GM12878 (cell line): ENCODE results near the gene FUBP1. TPM values are rescaled to one million over a fixed set of nuclear protein-coding genes. Genes with fewer than 3 reads are reported as not detected.

Experiments
- ATAC-seq: fragments of 200-7000 bp; cut with Tn5 transposase; 3 replicates; pipeline ENCODE4 v1.9.1; 2020; ENCODE audit warnings: mild to moderate bottlenecking, moderate library complexity
- BruUV-seq: library from RNA; stranded (reverse); fragments of 400-500 nt; replicated peaks from 2 replicates; lab custom pipeline; 2021; lab: Mats Ljungman, UMichigan
- CTCF ChIA-PET: fragments of 300-600 bp; sonication (Branson Sonifier 250); formaldehyde crosslinking; extraction: SDS; loops from one replicate; lab custom pipeline; 2021; ENCODE audit warnings: inconsistent platforms; lab: Yijun Ruan, JAX
- POLR2A ChIA-PET: fragments of 350-600 bp; formaldehyde crosslinking; extraction: SDS; loops from one replicate; lab custom pipeline; 2021; ENCODE audit warnings: inconsistent platforms; lab: Charles Lee
- RAD21 ChIA-PET: fragments of 300-600 bp; sonication (Branson Sonifier 250); formaldehyde crosslinking; loops from one replicate; lab custom pipeline; 2023; ENCODE audit warnings: antibody characterized with exemption; ENCODE audit not compliant: unreplicated experiment; lab: Charles Lee
- SMC1A ChIA-PET: fragments of 300-600 bp; sonication (Branson Sonifier 250); formaldehyde crosslinking; loops from one replicate; lab custom pipeline; 2023; ENCODE audit not compliant: unreplicated experiment, uncharacterized antibody; lab: Charles Lee
- DNase-seq: peaks from one replicate; pipeline ENCODE4 v3.0.0-alpha.2; 2011; ENCODE audit warnings: low read depth, low spot score
- FAIRE-seq: peaks from 3 replicates; lab custom pipeline; 2011; peaks lifted over from hg19 to GRCh38; lab: Jason Lieb, UNC
- H2AFZ ChIP-seq: 2 replicates; pipeline ENCODE4 v1.6.0; 2011; ENCODE audit warnings: low read depth, low read length, control low read depth; ENCODE audit not compliant: control insufficient read depth
- H3K27ac ChIP-seq: 2 replicates; pipeline ENCODE4 v1.5.1; 2011; ENCODE audit warnings: control low read depth; ENCODE audit not compliant: control insufficient read depth, insufficient read depth
- H3K27me3 ChIP-seq, 2 experiments: replicated peaks in 1 of 2; 2 replicates each; pipeline versions ENCODE4 v1.6.0 to v1.6.1; 2011; ENCODE audit warnings: low read length in 1 of 2; ENCODE audit not compliant: control insufficient read depth in 2 of 2, insufficient read depth in 2 of 2
- H3K36me3 ChIP-seq, 2 experiments: 2 replicates each; pipeline ENCODE4 v1.5.1; 2011; ENCODE audit warnings: low read length in 1 of 2; ENCODE audit not compliant: control insufficient read depth in 2 of 2, insufficient read depth in 2 of 2
- H3K4me1 ChIP-seq: 2 replicates; pipeline ENCODE4 v1.6.1; 2011; ENCODE audit warnings: mild to moderate bottlenecking, low read length, moderate library complexity, mixed read lengths; ENCODE audit not compliant: control insufficient read depth, insufficient read depth
- H3K4me2 ChIP-seq: 2 replicates; pipeline ENCODE4 v1.6.0; 2011; ENCODE audit warnings: control low read depth; ENCODE audit not compliant: control insufficient read depth, insufficient read depth
- H3K4me3 ChIP-seq: fragments of 200-600 bp; sonication (generic); 2 replicates; pipeline ENCODE4 v1.5.1; 2016
- H3K79me2 ChIP-seq: 2 replicates; pipeline ENCODE4 v1.6.0; 2011; ENCODE audit warnings: low read length; ENCODE audit not compliant: control insufficient read depth, insufficient read depth
- H3K9ac ChIP-seq: 2 replicates; pipeline ENCODE4 v1.8.0; 2011; ENCODE audit warnings: low read length, control low read depth, mixed read lengths; ENCODE audit not compliant: control insufficient read depth, insufficient read depth
- H3K9me3 ChIP-seq: replicated peaks from 3 replicates; pipeline ENCODE4 v1.5.1; 2011; ENCODE audit warnings: mild to moderate bottlenecking, low read length; ENCODE audit not compliant: control insufficient read depth, insufficient read depth
- H4K20me1 ChIP-seq: 2 replicates; pipeline ENCODE4 v1.6.0; 2011; ENCODE audit not compliant: control insufficient read depth, insufficient read depth
- ATF7 ChIP-seq: fragments of 450-650 bp; IDR thresholded peaks from 2 replicates; pipeline ENCODE4 v1.6.1; 2016; ENCODE audit warnings: low read depth, mild to moderate bottlenecking
- BRCA1 ChIP-seq: IDR thresholded peaks from 2 replicates; pipeline ENCODE4 v1.6.1; 2011; ENCODE audit warnings: low read depth, low read length, improper control_type of control experiment
- EED ChIP-seq: sonication (generic); IDR thresholded peaks from 2 replicates; pipeline ENCODE4 v1.6.1; 2016; ENCODE audit warnings: antibody characterized with exemption, low read depth
- ETV6 ChIP-seq, 2 experiments: fragments of 450-650 bp in 1 of 2; IDR thresholded peaks in 1 of 2; conservative IDR thresholded peaks in 1 of 2; 2 replicates each; pipeline ENCODE4 v1.6.1; 2014; ENCODE audit warnings: antibody characterized with exemption in 1 of 2, borderline replicate concordance in 1 of 2, low read depth in 1 of 2, mild to moderate bottlenecking in 1 of 2, moderate library complexity in 1 of 2
- GATAD2B ChIP-seq: fragments of 450-650 bp; conservative IDR thresholded peaks from 2 replicates; pipeline ENCODE4 v1.6.1; 2017; ENCODE audit warnings: low read depth, mild to moderate bottlenecking, moderate library complexity
- HCFC1 ChIP-seq: fragments of 150-350 bp; IDR thresholded peaks from 2 replicates; pipeline ENCODE4 v1.6.1; 2014; ENCODE audit warnings: low read length
- HDAC2 ChIP-seq: fragments of 200-600 bp; sonication (generic); IDR thresholded peaks from 2 replicates; pipeline ENCODE4 v1.6.1; 2017
- RFX5 ChIP-seq: IDR thresholded peaks from 2 replicates; pipeline ENCODE4 v1.6.1; 2011; ENCODE audit warnings: low read depth, low read length, improper control_type of control experiment
- SMAD1 ChIP-seq: fragments of 450-650 bp; IDR thresholded peaks from 2 replicates; pipeline ENCODE4 v1.6.1; 2018; ENCODE audit warnings: mild to moderate bottlenecking, low read depth; ENCODE audit not compliant: partially characterized antibody
- SMC3 ChIP-seq: IDR thresholded peaks from 2 replicates; pipeline ENCODE4 v1.6.1; 2011; ENCODE audit warnings: low read length, improper control_type of control experiment, borderline replicate concordance
- STAT3 ChIP-seq: IDR thresholded peaks from 2 replicates; pipeline ENCODE4 v1.6.1; 2011; ENCODE audit warnings: low read depth, low read length, improper control_type of control experiment
- TARDBP ChIP-seq: IDR thresholded peaks from 2 replicates; pipeline ENCODE4 v1.6.1; 2016; ENCODE audit warnings: borderline replicate concordance
- ZBED1 ChIP-seq: IDR thresholded peaks from 2 replicates; pipeline ENCODE4 v1.6.1; 2016; ENCODE audit warnings: borderline replicate concordance
- ZBTB40 ChIP-seq: fragments of 450-650 bp; IDR thresholded peaks from 2 replicates; pipeline ENCODE4 v1.6.1; 2016; ENCODE audit warnings: mild to moderate bottlenecking, moderate library complexity, borderline replicate concordance
- ZNF217 ChIP-seq: fragments of 450-650 bp; IDR thresholded peaks from 2 replicates; pipeline ENCODE4 v1.6.1; 2017; ENCODE audit warnings: antibody characterized with exemption, mild to moderate bottlenecking
- ZNF274 ChIP-seq: IDR thresholded peaks from one replicate; pipeline ENCODE4 v1.8.0; 2011; ENCODE audit not compliant: insufficient read length, insufficient read depth
- in situ Hi-C: fragments of 300-500 bp; cut with MboI; formaldehyde crosslinking; loops from 9 replicates; pipeline ENCODE4 v1.14.3; 2018; ENCODE audit warnings: mixed read lengths
- intact Hi-C: fragments of 100-400 bp; cut with micrococcal nuclease; formaldehyde crosslinking; loops from one replicate; pipeline ENCODE4 v1.14.2; 2022; ENCODE audit not compliant: unreplicated experiment
- polyA plus RNA-seq, 11 experiments: library from polyadenylated mRNA; depleted of rRNA in 4 of 11; unstranded in 6 of 11; stranded (reverse) in 5 of 11; fragments of >200 nt; fragmentation: Nextera tagmentation in 4 of 11; fragmentation: Illumina TruSeq in 1 of 11; extraction: Ambion mirVana in 4 of 11; extraction: Trizol in 1 of 11; gene quantifications; 1 replicate in 1 of 11; 2 replicates in 10 of 11; pipeline versions ENCODE4 v1.2.1 to v1.2.3, GENCODE V29; 2011 to 2016; ENCODE audit warnings: inconsistent platforms in 2 of 11, missing spikeins in 2 of 11, low read depth in 1 of 11
- total RNA-seq, 4 experiments: library from RNA; depleted of rRNA in 3 of 4; stranded (reverse); fragments of >200 nt in 3 of 4; fragmentation: Illumina TruSeq in 1 of 4; extraction: Trizol in 1 of 4; gene quantifications; 2 replicates each; pipeline versions ENCODE4 v1.2.1 to v1.2.3, GENCODE V29; 2013 to 2021
- TF ChIP-seq, protein P1 (sequence below): IDR thresholded peaks from 2 replicates; pipeline ENCODE4 v1.6.1; 2012; ENCODE audit warnings: low read length, inconsistent platforms

Gene FUBP1
- total and polyA plus RNA-seq, 10 of the 15 experiments (the other 5 are each of a cell fraction or from before 2014, with no cell fraction given) = 110 to 343 (median 191) TPM

GRCh38 chr1:77958391-77958790 is 20.5 kb downstream of the FUBP1 start:
- intact Hi-C loops (no loop called here), in situ Hi-C loops (no loop called here)
- no peak for DNase-seq
- ChIA-PET RAD21 (interaction anchor here (1.4 kb wide), 1 partner anchor 20 kb away, joined by 3 read pairs; the partner anchor contains the start of gene FUBP1), POLR2A (interaction anchor here (0.9 kb wide), 1 partner anchor 9 kb away, joined by 4 read pairs; no protein-coding TSS in a partner anchor), SMC1A (interaction anchor here (0.6 to 4.8 kb wide), 4 partner anchors 11 to 1016 kb away, joined by 3 to 15 read pairs (median 3); no protein-coding TSS in a partner anchor), CTCF (no interaction called here)
- no peaks in the 10 kb centered on the region for H3K4me1 ChIP-seq
- ATAC-seq = no peak
- H3K36me3 ChIP-seq = peaks cover 11 to 55% of the 10 kb centered on the region in 2 experiments
- H3K27ac ChIP-seq = no peak overlapping the region
- H2AFZ ChIP-seq = no peak overlapping the region
- peaks cover 7% of the 10 kb centered on the region for H3K79me2 ChIP-seq
- no peak for TF ChIP-seq ZNF217
- no peak for TF ChIP-seq HCFC1
- no peak for TF ChIP-seq EED
- no peak for TF ChIP-seq ZBTB40
- no peak for TF ChIP-seq RFX5
- TF ChIP-seq BRCA1 = no peak
- TF ChIP-seq GATAD2B = no peak
- TF ChIP-seq SMAD1 = no peak
- TF ChIP-seq ZNF274 = no peak
- TF ChIP-seq, protein P1, sequence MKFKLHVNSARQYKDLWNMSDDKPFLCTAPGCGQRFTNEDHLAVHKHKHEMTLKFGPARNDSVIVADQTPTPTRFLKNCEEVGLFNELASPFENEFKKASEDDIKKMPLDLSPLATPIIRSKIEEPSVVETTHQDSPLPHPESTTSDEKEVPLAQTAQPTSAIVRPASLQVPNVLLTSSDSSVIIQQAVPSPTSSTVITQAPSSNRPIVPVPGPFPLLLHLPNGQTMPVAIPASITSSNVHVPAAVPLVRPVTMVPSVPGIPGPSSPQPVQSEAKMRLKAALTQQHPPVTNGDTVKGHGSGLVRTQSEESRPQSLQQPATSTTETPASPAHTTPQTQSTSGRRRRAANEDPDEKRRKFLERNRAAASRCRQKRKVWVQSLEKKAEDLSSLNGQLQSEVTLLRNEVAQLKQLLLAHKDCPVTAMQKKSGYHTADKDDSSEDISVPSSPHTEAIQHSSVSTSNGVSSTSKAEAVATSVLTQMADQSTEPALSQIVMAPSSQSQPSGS = no peak
- TF ChIP-seq HDAC2 = no peak
- no peak for TF ChIP-seq ZBED1
- TF ChIP-seq ETV6 (conservative IDR thresholded peaks at IDR 0.05 in 1 of 2, IDR thresholded peaks at IDR 0.05 in 1 of 2; ENCODE audit: borderline replicate concordance in 1 of 2, low read depth in 1 of 2) = no peak
- no peak for TF ChIP-seq STAT3
- TF ChIP-seq TARDBP = no peak
- TF ChIP-seq ATF7 = no peak
- no peak for TF ChIP-seq SMC3
- FAIRE-seq = no peak
- H3K9ac ChIP-seq = no peak overlapping the region
- H4K20me1 ChIP-seq = 0 out of 2 replicates have a peak, but pooled peaks cover 4% of the 10 kb centered on the region
- H3K9me3 ChIP-seq = no peaks in the 10 kb centered on the region
- H3K4me3 ChIP-seq = no peak overlapping the region
- BruUV-seq = no TSS peak
- no peak overlapping the region for H3K4me2 ChIP-seq
- no peaks in the 10 kb centered on the region for H3K27me3 ChIP-seq
